Right ventricle myocardium superior (tissue), 1 donor: ENCODE measurements around the gene OLA1. TPM values are rescaled to one million over a fixed set of nuclear protein-coding genes. Genes with fewer than 3 reads are reported as not detected.

Experiments
- ATAC-seq: fragments of 200-7000 bp; cut with Tn5 transposase; one replicate; pipeline ENCODE4 v1.9.1; 2020; ENCODE audit warnings: mild to moderate bottlenecking; ENCODE audit not compliant: poor library complexity
- DNase-seq: peaks from one replicate; pipeline ENCODE4 v3.0.0-alpha.2; 2020
- intact Hi-C: fragments of 100-400 bp; cut with DNase I; formaldehyde crosslinking; loops from one replicate; pipeline ENCODE4 v1.11.2; 2022
- total RNA-seq: library from RNA; stranded (reverse); fragmentation: NEBNext Ultra II Directional; extraction: Animal tissue kit (Norgen Biotek cat#: 25700); gene quantifications from one replicate; pipeline ENCODE4 v1.2.1, GENCODE V29; 2021
- donor health status: DM: no; HTN: yes; CAD: no; lungs with severe emphysema.

The OLA1 gene
- total RNA-seq, 1 donor from 2014 or later: 71.3 TPM

GRCh38 chr2:174191342-174192074, 56.8 kb downstream of the OLA1 start:
- DNase-seq (no peak), ATAC-seq (no peak)
- intact Hi-C loops: no loop called here

- DNase-seq (no peak), ATAC-seq (no peak)
- intact Hi-C loops: no loop called here
Measured at GRCh38 chr2:174184915-174185314, 63.4 kb downstream of the OLA1 start.

GRCh38 chr2:174184504-174184903, 63.8 kb downstream of the OLA1 start:
- no peak for DNase-seq
- intact Hi-C loops: no loop called here
- ATAC-seq: no peak

- intact Hi-C loops: no loop called here
- DNase-seq (no peak), ATAC-seq (no peak)
Measured at GRCh38 chr2:174183076-174183475, 65.3 kb downstream of the OLA1 start.

- ATAC-seq (no peak), DNase-seq (no peak)
- intact Hi-C loops: no loop called here
Measured at GRCh38 chr2:174181368-174181767, 67.0 kb downstream of the OLA1 start.

- ATAC-seq (no peak), DNase-seq (no peak)
- intact Hi-C loops: no loop called here
Measured at GRCh38 chr2:174180726-174181236, 67.6 kb downstream of the OLA1 start.

- ATAC-seq (no peak), DNase-seq (no peak)
- intact Hi-C loops: no loop called here
Measured at GRCh38 chr2:174180165-174180724, 68.1 kb downstream of the OLA1 start.

GRCh38 chr2:174177316-174177890, 70.9 kb downstream of the OLA1 start:
- intact Hi-C loops: no loop called here
- no peak for DNase-seq
- ATAC-seq: no peak

- intact Hi-C loops: no loop called here
Measured at GRCh38 chr2:174176898-174177297, 71.4 kb downstream of the OLA1 start.

GRCh38 chr2:174174741-174175140, 73.6 kb downstream of the OLA1 start:
- intact Hi-C loops: no loop called here
- ATAC-seq: no peak
- no peak for DNase-seq

More at GRCh38 chr2:174176898-174177297, 71.4 kb downstream of the OLA1 start:
- ATAC-seq (no peak), DNase-seq (no peak)

- ATAC-seq: no peak
- DNase-seq: no peak
- intact Hi-C loops: no loop called here
Measured at GRCh38 chr2:174172802-174173355, 75.5 kb downstream of the OLA1 start.

GRCh38 chr2:174171686-174172445, 76.5 kb downstream of the OLA1 start:
- no peak for ATAC-seq
- intact Hi-C loops: no loop called here
- DNase-seq: no peak

- DNase-seq: no peak
- intact Hi-C loops: no loop called here
- no peak for ATAC-seq
Measured at GRCh38 chr2:174169372-174169771, 79.0 kb downstream of the OLA1 start.

- intact Hi-C loops: no loop called here
- no peak for ATAC-seq
- DNase-seq: no peak
Measured at GRCh38 chr2:174166261-174166660, 82.1 kb downstream of the OLA1 start.

GRCh38 chr2:174161490-174161889, 86.8 kb downstream of the OLA1 start:
- intact Hi-C loops: no loop called here
- ATAC-seq (no peak), DNase-seq (no peak)

- DNase-seq (no peak), ATAC-seq (no peak)
- intact Hi-C loops: loop anchor here (5.0 kb wide), 1 partner anchor 184 kb away; no protein-coding TSS in a partner anchor
Measured at GRCh38 chr2:174158003-174158402, 90.3 kb downstream of the OLA1 start.

GRCh38 chr2:174157053-174157452, 91.3 kb downstream of the OLA1 start:
- ATAC-seq (no peak), DNase-seq (no peak)
- intact Hi-C loops: loop anchor here (5.0 kb wide), 1 partner anchor 185 kb away; no protein-coding TSS in a partner anchor

GRCh38 chr2:174153757-174154680, 94.3 kb downstream of the OLA1 start:
- no peak for ATAC-seq
- intact Hi-C loops: no loop called here
- DNase-seq: no peak
